ENCODE data around the gene EXOC5. TPM values are rescaled to one million over a fixed set of nuclear protein-coding genes. Genes with fewer than 3 reads are reported as not detected.
A peak's percentile ranks its signal among the peaks of the same experiment; 100 is the strongest.
"Not testable (repeated sequence)": the region's sequence is repeated elsewhere in the genome, so short reads cannot be mapped to it uniquely, and the experiment has no call there.

EXOC5 gene
- total RNA-seq, 2 donors from 2014 or later: 44.8 to 71.1 TPM

DNA sequence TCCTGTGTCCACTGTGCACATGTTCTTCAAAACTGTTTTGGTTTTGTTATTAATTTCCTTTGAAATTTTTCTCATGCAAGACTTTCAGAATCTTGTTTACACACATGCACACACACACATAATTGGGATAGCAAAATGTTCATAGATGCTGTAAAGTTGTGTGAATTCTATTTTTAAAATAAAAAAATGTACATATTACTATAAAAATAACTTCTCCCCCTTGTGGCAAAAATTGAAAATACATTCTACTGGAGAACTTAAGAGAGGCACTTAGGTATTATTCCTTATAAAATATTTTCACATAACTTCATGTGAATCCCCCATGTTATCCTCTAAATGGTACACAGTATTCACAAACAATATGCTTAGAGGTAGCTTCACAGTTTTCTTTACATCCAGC is 66.0 kb downstream of the EXOC5 start:
- H3K27ac ChIP-seq; H3K4me3 ChIP-seq; DNase-seq; H3K9me3 ChIP-seq; H3K27me3 ChIP-seq; H3K36me3 ChIP-seq; H3K4me1 ChIP-seq; H3K9ac ChIP-seq (ENCODE audit: low read depth in 2 of 2, low read length in 2 of 2): not testable (repeated sequence)
- intact Hi-C loops (cut with DNase I): loop anchor here (10.0 kb wide), 1 partner anchor 92 kb away; no protein-coding TSS in a partner anchor
- TF ChIP-seq, protein P1, sequence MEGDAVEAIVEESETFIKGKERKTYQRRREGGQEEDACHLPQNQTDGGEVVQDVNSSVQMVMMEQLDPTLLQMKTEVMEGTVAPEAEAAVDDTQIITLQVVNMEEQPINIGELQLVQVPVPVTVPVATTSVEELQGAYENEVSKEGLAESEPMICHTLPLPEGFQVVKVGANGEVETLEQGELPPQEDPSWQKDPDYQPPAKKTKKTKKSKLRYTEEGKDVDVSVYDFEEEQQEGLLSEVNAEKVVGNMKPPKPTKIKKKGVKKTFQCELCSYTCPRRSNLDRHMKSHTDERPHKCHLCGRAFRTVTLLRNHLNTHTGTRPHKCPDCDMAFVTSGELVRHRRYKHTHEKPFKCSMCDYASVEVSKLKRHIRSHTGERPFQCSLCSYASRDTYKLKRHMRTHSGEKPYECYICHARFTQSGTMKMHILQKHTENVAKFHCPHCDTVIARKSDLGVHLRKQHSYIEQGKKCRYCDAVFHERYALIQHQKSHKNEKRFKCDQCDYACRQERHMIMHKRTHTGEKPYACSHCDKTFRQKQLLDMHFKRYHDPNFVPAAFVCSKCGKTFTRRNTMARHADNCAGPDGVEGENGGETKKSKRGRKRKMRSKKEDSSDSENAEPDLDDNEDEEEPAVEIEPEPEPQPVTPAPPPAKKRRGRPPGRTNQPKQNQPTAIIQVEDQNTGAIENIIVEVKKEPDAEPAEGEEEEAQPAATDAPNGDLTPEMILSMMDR (IDR thresholded peaks at IDR 0.05): peak; percentile 30

DNA sequence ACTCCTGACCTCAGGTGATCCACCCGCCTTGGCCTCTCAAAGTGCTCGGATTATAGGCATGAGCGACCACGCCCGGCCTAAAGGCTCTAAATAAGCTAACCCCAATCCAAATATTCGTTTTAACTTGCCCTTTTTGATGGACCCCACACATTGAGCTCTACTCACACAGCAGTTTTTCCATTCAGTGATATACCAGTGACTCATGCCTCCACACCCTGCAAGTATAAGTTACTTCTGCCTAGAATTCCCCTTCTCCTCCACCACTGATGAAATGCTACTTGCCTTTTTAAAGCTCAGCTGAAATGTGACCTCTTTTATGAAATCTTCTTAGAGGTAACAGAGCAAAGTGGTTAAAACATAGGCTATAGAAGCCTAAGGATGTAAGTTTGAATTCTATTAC is 68.8 kb downstream of the EXOC5 start:
- no peak overlapping the region for H3K4me3 ChIP-seq
- no peak for DNase-seq
- no peak overlapping the region for H3K9ac ChIP-seq (ENCODE audit: low read depth in 2 of 2, low read length in 2 of 2)
- TF ChIP-seq, protein P1 (IDR thresholded peaks at IDR 0.05): no peak
- no peaks in the 10 kb centered on the region for H3K4me1 ChIP-seq
- H3K27ac ChIP-seq: no peak overlapping the region
- intact Hi-C loops (cut with DNase I): loop anchor here (10.0 kb wide), 1 partner anchor 95 kb away; no protein-coding TSS in a partner anchor
- H3K9me3 ChIP-seq: no peaks in the 10 kb centered on the region
- H3K27me3 ChIP-seq: no peaks in the 10 kb centered on the region
- H3K36me3 ChIP-seq: no peaks in the 10 kb centered on the region

DNA sequence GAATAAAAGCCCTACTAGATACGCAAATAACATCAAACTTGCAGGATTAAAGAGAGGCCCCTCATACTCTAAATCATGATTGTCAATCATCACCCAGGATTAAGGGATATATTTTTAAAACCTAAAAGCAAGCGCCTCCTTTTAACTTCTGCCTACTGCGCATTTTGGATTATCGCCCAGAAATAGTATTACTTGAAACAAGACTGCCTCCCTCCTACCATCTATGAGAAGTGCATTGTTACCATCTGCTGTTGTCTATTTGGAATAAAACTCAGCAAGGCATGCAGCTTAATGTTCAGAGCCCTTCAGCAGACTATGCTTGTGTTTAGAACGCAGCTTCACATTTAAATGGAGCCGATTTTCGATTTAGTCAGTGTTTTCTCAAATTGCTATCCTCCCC is 79.6 kb downstream of the EXOC5 start:
- Histone ChIP-seq H3K9me3 (no peaks in the 10 kb centered on the region), H3K4me1 (no peaks in the 10 kb centered on the region), H3K27ac (no peak overlapping the region), H3K27me3 (no peaks in the 10 kb centered on the region), H3K36me3 (no peaks in the 10 kb centered on the region), H3K4me3 (no peak overlapping the region), H3K9ac (ENCODE audit: low read depth in 2 of 2, low read length in 2 of 2) (no peak overlapping the region)
- DNase-seq: no peak
- TF ChIP-seq, protein P1 (IDR thresholded peaks at IDR 0.05): no peak
- intact Hi-C loops (cut with DNase I): no loop called here

DNA sequence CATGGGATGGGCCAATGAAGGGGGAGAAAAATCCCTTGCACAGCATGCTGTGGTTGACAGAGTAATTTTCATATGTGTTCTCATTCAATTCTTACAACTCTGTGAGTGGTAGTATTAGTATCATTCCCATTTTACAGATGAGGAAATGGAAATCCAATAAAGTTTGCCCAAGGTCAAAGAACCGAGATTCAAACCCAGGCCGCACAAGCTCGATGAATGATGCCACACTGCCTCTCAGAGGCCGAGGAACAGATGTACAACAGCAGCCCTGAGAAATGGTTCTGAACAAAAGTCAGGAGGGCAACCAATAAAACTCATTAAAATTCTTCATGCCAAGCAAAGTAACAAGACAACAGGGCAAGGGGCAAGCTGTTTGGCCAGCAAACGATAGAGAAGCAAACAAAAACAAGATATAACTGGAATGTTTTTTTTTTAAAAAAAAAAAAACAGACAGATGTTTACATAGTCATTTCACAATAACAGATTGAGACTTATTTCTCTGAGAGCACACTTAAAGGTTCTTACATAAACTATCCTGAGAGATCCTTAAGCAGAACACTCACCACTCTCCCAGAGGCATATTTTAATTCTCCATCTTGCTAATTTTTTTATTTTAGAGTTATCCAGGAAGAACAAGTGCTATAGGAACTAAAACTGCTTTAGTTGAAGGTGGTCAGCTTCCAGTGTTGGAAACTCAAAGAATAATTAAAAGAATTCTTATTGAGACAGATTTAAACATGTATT is 85.8 kb downstream of the EXOC5 start:
- Histone ChIP-seq H3K4me1 (no peaks in the 10 kb centered on the region), H3K9me3 (no peaks in the 10 kb centered on the region), H3K27me3 (no peaks in the 10 kb centered on the region), H3K9ac (ENCODE audit: low read depth in 2 of 2, low read length in 2 of 2) (no peak overlapping the region), H3K4me3 (no peak overlapping the region), H3K27ac (no peak overlapping the region), H3K36me3 (no peaks in the 10 kb centered on the region)
- TF ChIP-seq, protein P1 (IDR thresholded peaks at IDR 0.05): no peak
- intact Hi-C loops (cut with DNase I): no loop called here
- DNase-seq: no peak

DNA sequence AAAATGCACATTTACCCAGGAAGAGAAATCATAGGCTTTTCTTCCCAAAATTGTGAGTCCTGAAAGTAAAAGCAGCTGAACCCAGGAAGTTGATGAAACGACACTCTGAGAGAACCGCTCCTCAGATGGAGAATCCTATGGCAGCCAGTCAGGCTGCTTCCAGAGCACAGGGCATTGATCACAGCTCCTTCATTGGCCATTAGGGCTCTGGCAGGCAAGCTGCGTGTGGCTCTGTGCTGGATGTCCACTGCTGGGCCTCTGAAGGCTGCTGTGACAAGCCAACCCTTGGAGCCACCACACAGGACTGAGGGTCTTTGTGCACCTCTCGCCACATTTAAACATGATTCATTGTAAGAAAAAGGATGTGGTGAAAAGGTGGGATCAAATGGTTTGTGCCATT is 89.4 kb downstream of the EXOC5 start:
- TF ChIP-seq, protein P1 (IDR thresholded peaks at IDR 0.05): no peak
- no peak for DNase-seq
- H3K9ac ChIP-seq (ENCODE audit: low read depth in 2 of 2, low read length in 2 of 2): no peak overlapping the region
- no peaks in the 10 kb centered on the region for H3K4me1 ChIP-seq
- no peak overlapping the region for H3K4me3 ChIP-seq
- intact Hi-C loops (cut with DNase I): no loop called here
- no peaks in the 10 kb centered on the region for H3K36me3 ChIP-seq
- no peaks in the 10 kb centered on the region for H3K27me3 ChIP-seq
- H3K9me3 ChIP-seq: no peaks in the 10 kb centered on the region
- H3K27ac ChIP-seq: no peak overlapping the region
